ENCODE measurements around the gene LENG1. TPM values are rescaled to one million over a fixed set of nuclear protein-coding genes. Genes with fewer than 3 reads are reported as not detected.
"Not testable (repeated sequence)": the region's sequence is repeated elsewhere in the genome, so short reads cannot be mapped to it uniquely, and the experiment has no call there.

LENG1 gene
- total RNA-seq, 1 donor from 2014 or later = 11.5 TPM

- TF ChIP-seq, protein P1, sequence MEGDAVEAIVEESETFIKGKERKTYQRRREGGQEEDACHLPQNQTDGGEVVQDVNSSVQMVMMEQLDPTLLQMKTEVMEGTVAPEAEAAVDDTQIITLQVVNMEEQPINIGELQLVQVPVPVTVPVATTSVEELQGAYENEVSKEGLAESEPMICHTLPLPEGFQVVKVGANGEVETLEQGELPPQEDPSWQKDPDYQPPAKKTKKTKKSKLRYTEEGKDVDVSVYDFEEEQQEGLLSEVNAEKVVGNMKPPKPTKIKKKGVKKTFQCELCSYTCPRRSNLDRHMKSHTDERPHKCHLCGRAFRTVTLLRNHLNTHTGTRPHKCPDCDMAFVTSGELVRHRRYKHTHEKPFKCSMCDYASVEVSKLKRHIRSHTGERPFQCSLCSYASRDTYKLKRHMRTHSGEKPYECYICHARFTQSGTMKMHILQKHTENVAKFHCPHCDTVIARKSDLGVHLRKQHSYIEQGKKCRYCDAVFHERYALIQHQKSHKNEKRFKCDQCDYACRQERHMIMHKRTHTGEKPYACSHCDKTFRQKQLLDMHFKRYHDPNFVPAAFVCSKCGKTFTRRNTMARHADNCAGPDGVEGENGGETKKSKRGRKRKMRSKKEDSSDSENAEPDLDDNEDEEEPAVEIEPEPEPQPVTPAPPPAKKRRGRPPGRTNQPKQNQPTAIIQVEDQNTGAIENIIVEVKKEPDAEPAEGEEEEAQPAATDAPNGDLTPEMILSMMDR (conservative IDR thresholded peaks at IDR 0.05; ENCODE audit: low read depth, low read length) = no peak
- no peak for DNase-seq (ENCODE audit: low read depth)
- no peak overlapping the region for H3K4me3 ChIP-seq (ENCODE audit: low read depth, low read length)
Observed at GRCh38 chr19:54204767-54205468, 45.4 kb upstream of the LENG1 start.

GRCh38 chr19:54203151-54203611 is 43.7 kb upstream of the LENG1 start:
- peak overlapping the region; percentile 79 for H3K4me3 ChIP-seq (ENCODE audit: low read depth, low read length)
- no peak for DNase-seq (ENCODE audit: low read depth)
- TF ChIP-seq, protein P1 (conservative IDR thresholded peaks at IDR 0.05; ENCODE audit: low read depth, low read length) = no peak

DNA sequence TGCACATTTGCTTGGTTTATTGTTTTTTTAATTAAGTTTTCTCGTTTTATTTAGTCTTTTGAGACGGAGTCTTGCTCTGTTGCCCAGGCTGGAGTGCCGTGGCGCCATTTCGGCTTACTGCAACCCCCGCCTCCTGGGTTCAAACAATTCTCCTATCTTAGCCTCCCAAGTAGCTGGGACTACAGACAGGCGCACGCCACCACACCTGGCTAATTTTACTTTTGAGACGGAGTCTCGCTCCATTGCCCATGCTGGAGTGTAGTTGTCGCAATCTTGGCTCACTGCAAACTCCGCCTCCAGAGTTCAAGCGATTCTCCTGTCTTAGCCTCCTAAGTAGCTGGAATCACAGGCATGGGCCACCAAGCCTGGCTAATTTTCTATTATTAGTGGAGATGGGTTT is 42.5 kb upstream of the LENG1 start:
- TF ChIP-seq, protein P1 (conservative IDR thresholded peaks at IDR 0.05; ENCODE audit: low read depth, low read length) = no peak
- DNase-seq (ENCODE audit: low read depth) = no peak
- H3K4me3 ChIP-seq (ENCODE audit: low read depth, low read length) = peak overlapping the region; percentile 79

DNA sequence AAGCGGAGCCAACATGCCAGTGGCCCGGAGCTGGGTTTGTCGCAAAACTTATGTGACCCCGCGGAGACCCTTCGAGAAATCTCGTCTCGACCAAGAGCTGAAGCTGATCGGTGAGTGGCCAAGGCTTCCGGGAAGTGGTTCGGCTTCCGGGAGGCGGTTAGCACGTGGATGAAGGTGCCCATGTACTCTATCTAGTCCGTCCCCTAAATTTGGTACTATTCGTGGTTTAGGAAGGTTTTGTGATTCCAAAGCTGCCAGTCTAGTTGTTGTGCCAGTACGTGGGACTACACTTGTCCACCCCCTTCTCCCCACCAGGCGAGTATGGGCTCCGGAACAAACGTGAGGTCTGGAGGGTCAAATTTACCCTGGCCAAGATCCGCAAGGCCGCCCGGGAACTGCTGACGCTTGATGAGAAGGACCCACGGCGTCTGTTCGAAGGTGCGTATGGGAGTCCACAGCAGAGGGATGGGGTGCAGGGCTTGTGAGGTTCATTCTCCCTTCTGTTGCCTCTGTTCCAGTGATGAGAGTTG is 41.7 kb upstream of the LENG1 start:
- H3K4me3 ChIP-seq (ENCODE audit: low read depth, low read length) = peak overlapping the region; percentile 79
- no peak for DNase-seq (ENCODE audit: low read depth)
- TF ChIP-seq, protein P1 (conservative IDR thresholded peaks at IDR 0.05; ENCODE audit: low read depth, low read length) = no peak

DNA sequence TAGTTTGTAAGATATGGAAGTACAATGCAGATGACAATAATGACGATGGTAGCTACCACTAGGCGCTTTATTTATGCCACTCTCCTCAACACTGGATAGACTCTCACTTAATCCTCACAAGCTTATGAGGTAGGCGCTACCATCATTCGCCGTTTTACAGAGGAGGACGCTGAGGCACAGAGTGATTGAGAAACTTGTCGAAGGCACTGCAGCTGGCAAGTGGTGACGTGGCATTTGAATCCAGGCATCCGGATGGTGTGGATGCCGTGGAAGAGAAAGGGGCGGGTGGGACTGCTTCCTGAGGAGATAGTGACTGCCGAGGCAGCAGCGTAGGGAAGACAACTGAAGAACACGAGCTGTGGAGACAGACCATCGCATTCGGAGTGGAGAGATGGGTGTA is 39.9 kb upstream of the LENG1 start:
- H3K4me3 ChIP-seq (ENCODE audit: low read depth, low read length) = no peak overlapping the region
- no peak for DNase-seq (ENCODE audit: low read depth)
- TF ChIP-seq, protein P1 (conservative IDR thresholded peaks at IDR 0.05; ENCODE audit: low read depth, low read length) = no peak

DNA sequence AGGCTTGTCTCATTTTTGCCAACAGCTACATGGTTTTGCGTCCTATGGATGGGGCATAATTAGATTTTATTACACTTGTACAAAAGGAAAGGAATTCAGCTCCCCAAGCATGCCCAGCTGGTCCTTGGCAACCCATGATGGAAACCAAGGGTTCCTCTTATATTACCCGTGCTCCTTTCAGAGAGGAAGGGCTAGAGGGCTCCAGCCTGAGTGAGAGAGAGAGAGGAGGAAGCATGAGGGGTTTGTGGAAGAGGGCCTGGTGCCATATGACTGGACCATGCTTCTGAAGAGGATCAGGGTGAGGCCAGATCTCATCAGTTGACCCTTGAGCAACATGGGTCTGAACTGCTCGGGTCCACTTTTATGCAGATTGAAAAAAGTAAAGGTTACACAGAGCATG is 37.6 kb upstream of the LENG1 start:
- H3K4me3 ChIP-seq (ENCODE audit: low read depth, low read length) = no peak overlapping the region
- no peak for DNase-seq (ENCODE audit: low read depth)
- TF ChIP-seq, protein P1 (conservative IDR thresholded peaks at IDR 0.05; ENCODE audit: low read depth, low read length) = no peak

GRCh38 chr19:54196536-54196935 is 37.0 kb upstream of the LENG1 start:
- no peak for DNase-seq (ENCODE audit: low read depth)
- no peak overlapping the region for H3K4me3 ChIP-seq (ENCODE audit: low read depth, low read length)
- TF ChIP-seq, protein P1 (conservative IDR thresholded peaks at IDR 0.05; ENCODE audit: low read depth, low read length) = no peak

DNA sequence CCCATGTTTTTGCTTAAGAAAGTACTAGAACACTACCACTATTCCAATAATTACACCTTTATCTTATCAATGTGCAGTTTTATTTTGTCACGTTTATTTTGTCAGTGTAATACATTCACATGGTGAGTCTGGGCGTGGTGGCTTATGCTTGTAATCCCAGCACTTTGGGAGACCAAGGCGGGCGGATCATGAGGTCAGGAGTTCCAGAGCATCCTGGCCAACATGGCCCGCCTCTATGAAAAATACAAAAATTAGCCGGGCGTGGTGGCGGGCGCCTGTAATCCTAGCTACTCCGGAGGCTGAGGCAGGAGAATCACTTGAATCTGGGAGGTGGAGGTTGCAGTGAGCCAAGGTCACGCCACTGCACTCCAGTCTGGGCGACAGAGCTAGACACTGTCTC is 34.9 kb upstream of the LENG1 start:
- DNase-seq (ENCODE audit: low read depth) = not testable (repeated sequence)

More for the DNA sequence above, 34.9 kb upstream of the LENG1 start:
- not testable (repeated sequence) for H3K4me3 ChIP-seq (ENCODE audit: low read depth, low read length)

All from epithelial cell of proximal tubule (primary cell).